NCI-H146 treated with DMSO at 0.1 percent for 48 hours (cell line): Measurements from ENCODE around the gene YTHDF1.
"Not testable (repeated sequence)": the region's sequence is repeated elsewhere in the genome, so short reads cannot be mapped to it uniquely, and the experiment has no call there.

Source experiments
- DNase-seq: peaks from one replicate; lab custom pipeline; 2025; ENCODE audit not compliant: unreplicated experiment; lab: John Stamatoyannopoulos, UW

YTHDF1 gene

DNA sequence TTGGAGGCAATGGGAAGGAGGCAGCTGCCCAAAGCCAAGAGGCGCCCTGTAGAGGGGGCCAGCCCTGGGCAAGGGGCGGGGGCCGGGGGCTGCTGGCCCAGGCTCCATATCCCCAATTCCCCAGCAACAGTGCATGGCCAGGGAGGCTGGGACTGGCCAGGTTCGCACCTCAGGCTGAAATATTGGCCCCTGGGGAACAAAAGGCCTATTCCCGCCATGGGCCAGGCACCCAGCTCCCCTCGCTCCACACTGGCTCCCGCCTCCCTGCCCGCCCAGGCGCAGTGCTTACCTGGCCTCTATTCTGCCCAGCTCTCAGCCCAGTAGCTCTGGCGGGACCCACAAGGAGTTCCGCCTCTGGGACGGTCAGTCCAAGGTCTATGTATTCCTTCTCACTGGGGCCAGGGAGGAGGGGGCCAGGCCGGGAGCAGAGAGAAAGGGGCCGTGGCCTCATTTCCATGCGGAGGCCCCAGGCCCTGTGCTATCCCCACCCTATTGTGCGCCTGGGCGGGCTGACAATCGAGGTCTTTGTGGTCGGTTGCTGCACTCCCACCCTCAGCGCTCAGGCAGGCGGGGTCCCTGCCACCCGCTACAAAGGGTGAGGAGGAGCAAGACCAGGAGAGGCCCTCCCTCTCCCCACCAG lies 42.3 kb downstream of the YTHDF1 start:
- no peak for DNase-seq

DNA sequence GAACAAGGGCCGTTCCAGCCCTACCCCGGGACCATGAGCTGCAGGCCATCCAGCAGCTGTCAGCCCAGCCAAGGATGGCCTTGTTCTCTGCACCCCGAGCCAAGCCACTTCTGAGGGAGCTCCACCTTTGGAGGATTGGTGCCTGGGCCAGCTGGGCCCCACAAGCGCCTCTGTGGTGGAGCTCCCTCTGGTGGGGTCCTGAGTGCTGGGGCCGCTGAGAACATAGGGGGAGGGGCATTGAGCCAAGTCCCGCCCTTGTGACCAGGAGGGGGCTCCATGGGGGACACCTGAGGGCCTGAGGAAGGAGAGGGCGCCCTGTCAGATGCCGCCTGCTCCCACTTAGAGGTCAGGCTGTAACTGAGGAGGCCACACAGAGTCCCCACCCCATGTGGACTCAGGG lies 43.2 kb downstream of the YTHDF1 start:
- no peak for DNase-seq

GRCh38 chr20:63171991-63172390 lies 43.9 kb downstream of the YTHDF1 start:
- no peak for DNase-seq

DNA sequence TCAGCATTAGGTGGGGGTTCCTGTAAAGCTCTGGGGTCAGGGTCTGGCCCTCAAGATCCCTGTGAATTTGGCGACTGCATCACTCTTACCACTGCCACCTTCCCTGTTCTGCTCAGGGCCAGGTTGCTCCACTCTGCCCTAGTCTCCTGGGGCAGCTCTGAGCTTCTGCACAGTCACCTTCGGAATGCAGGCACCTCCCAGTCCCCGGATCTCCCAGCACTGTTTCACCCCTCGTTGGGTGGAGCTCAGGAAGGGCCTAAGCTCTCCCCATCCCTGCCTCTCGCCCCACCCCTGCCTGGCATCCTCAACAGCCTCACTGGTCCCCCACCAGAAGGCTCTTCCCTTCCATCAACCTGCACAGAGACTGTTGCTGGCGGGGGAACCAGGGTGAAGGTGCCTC lies 46.2 kb downstream of the YTHDF1 start:
- no peak for DNase-seq

GRCh38 chr20:63168861-63169260 lies 47.1 kb downstream of the YTHDF1 start:
- DNase-seq = no peak

DNA sequence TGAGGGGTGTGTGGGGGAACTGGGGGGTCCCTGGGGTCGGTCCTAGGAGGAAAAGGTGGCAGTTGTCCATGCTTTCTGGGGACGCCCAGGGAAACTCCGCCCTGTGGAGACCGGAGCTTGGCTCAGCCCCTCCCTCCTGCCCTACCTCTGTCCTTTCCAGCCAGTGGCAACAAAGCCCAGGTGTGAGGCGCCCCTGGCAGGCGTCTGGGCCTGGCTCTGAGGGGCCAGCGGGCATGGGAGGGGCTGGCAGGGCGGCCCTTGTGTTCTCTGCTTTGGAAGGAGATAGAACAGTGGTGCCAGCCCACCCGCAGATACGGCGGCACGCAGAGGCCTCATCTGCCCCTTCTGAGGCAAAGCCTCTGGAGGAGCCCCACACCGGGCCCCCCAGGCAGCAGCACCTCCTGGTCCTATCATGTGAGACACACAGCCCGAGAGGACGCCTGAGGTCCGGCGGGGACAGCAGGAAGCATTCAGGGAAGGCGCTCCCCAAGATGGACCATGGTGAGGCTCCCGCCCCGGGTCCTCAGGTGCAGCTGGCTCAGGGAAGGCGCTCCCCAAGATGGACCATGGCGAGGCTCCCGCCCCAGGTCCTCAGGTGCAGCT lies 47.9 kb downstream of the YTHDF1 start:
- DNase-seq = no peak

GRCh38 chr20:63167026-63167917 lies 48.7 kb downstream of the YTHDF1 start:
- no peak for DNase-seq

GRCh38 chr20:63166193-63167020 lies 49.5 kb downstream of the YTHDF1 start:
- no peak for DNase-seq

DNA sequence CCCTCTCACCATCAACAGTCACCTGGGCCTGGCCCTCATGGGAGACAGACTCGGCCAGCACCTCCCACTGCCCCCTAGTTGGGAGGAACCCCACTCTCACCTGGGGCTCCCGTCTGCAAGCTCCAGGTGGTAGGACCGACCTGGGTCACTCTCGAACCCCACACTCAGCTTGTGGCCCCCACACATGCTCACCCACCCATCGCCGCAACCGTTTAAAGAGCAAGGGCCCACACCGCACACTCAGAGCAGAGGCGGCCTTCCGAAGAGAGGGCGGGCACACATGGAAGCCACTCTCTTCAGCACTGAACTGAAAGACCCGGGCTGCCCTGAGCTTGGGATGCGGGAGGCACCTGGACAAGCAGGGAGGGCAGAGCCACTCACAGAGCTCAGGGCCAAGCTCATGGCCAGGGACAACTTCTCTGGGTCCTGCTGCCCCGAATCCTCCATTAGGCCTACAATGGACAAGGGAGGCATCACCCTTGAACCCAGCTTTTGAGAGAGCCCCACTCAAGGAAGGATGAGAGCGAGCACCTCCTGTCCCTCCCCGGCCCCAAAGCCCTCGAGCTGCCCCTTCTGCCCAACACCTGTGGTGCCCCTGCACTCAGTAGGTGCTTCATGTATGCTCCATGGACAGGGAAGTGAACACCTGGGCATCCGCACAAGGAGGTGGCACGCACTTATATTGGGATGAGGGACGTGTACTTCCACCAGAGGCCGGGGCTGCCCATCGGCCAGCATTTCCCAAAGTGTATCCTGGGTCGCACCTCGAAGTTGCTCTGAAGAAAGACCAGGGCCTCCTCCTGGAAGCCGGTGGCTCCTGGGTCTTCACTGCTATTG lies 50.4 kb downstream of the YTHDF1 start:
- DNase-seq = no peak

GRCh38 chr20:63164484-63165355 lies 51.2 kb downstream of the YTHDF1 start:
- DNase-seq = no peak

- DNase-seq = no peak
Observed at GRCh38 chr20:63163596-63164483, 52.1 kb downstream of the YTHDF1 start.

DNA sequence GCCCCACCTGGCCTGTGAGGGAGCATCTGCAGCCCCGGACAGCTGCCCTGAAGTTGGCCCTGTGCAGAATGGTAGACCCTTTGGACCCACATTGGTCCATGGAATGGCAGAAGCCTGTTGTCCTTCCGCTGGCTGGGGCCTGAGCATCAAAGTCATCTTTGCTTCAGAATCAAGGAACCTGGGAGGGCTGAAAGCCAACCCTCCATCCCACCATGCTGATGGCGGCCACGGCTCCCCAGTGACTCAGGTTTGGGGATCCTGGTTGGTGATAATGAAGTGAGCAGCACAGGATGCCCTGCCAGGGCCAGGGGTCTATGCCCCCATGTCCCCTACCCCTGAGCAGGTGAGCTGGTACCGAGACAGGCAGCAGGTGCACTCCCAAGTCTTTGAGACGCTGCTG lies 52.8 kb downstream of the YTHDF1 start:
- no peak for DNase-seq

- DNase-seq = no peak
Observed at GRCh38 chr20:63162206-63162795, 53.6 kb downstream of the YTHDF1 start.

- DNase-seq = no peak
Observed at GRCh38 chr20:63161176-63161651, 54.7 kb downstream of the YTHDF1 start.

GRCh38 chr20:63160641-63161175 lies 55.2 kb downstream of the YTHDF1 start:
- DNase-seq = no peak

- DNase-seq = no peak
Observed at GRCh38 chr20:63159826-63160640, 55.9 kb downstream of the YTHDF1 start.

DNA sequence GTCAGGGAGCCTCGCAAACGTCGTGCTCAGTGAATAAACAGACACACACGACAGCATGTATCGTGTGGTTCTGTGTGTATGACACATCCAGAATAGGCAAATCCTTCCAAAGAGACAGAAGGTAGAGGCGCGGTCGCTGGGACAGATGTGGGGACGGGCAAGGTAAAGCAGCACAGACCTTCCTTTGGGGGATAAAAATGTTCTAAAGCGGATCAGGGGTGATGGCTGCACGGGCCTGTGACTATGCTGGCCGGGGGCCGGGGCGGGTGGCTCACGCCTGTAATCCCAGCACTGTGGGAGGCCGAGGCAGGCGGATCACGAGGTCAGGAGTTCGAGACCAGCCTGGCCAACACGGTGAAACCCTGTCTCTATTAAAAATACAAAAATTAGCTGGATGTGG lies 56.7 kb downstream of the YTHDF1 start:
- DNase-seq = not testable (repeated sequence)
